HG03196 (cell line): ENCODE results near the gene PROK1.
A peak's percentile ranks its signal among the peaks of the same experiment; 100 is the strongest.
"Not testable (repeated sequence)": the region's sequence is repeated elsewhere in the genome, so short reads cannot be mapped to it uniquely, and the experiment has no call there.

Experiments
- ATAC-seq: cut with Tn5 transposase; IDR thresholded peaks from one replicate; pipeline ENCODE4 v1.9.1; 2021; ENCODE audit not compliant: unreplicated experiment

The PROK1 gene, protein sequence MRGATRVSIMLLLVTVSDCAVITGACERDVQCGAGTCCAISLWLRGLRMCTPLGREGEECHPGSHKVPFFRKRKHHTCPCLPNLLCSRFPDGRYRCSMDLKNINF

DNA sequence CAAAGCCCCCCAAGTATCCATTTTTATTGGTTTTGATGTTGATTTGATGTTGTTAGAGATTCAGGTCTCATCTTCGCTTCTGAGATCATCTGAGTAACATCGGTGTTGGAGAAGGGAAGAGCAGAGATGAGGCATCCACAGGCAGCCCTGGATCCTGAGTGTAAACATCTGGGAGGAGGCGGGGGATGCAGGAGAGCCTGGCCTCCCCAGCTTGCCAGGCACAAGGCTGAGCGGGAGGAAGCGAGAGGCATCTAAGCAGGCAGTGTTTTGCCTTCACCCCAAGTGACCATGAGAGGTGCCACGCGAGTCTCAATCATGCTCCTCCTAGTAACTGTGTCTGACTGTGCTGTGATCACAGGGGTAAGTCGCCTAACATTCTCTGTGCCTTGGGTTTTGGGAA is at the start of gene PROK1:
TSS of gene PROK1 (plus strand) at position 221 of the 400 bp plus-strand sequence. CDS start at position 289, 68 bp downstream.
- no peak for ATAC-seq

GRCh38 chr1:110403805-110404204 is 47.1 kb upstream of the PROK1 start:
- ATAC-seq: no peak

GRCh38 chr1:110404401-110404800 is 46.5 kb upstream of the PROK1 start:
- no peak for ATAC-seq

- ATAC-seq: not testable (repeated sequence)
Observed at GRCh38 chr1:110406407-110406806, 44.5 kb upstream of the PROK1 start.

GRCh38 chr1:110407260-110408210 is 43.4 kb upstream of the PROK1 start, which contains the start of gene LAMTOR5:
Gene LAMTOR5 (minus strand): TSS chr1:110407694. CDS start chr1:110407620, 74 bp downstream.
- ATAC-seq: peak; percentile 86

DNA sequence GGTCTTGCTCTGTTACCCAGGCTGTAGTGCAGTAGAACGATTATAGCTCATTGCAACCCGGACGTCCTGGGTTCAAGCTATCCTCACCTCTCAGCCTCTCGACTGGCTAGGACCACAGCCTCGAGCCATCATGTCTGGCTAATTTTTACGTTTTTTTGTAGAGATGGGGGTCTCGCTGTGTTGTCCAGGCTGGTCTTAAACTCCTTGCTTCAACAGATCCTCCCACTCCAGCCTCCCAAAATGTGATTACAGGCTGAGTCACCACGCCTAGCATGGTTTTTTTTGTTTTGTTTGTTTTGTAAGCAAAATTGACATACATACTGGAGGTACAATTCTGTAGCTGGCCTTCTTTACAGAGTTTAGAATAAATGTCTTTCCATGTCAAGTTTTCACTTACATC is 42.5 kb upstream of the PROK1 start:
- ATAC-seq: no peak

DNA sequence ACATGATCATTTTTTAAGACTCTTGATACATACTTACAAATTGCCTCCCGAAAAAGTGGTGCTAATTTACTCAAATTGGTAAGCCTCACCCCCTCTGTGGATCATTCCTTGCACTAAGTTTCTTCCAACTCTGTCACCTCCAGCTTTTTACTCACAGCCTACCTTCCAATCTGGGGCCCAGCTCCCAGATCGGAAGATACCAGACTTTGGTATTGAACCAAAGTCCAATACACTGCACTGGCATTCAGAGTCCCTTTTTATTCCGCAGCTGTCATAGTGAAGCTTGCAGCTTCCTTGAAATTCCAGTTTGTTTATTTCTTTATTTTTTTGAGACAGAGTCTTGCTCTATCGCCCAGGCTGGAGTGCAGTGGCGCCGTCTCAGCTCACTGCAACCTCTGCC is 41.6 kb upstream of the PROK1 start:
- no peak for ATAC-seq

DNA sequence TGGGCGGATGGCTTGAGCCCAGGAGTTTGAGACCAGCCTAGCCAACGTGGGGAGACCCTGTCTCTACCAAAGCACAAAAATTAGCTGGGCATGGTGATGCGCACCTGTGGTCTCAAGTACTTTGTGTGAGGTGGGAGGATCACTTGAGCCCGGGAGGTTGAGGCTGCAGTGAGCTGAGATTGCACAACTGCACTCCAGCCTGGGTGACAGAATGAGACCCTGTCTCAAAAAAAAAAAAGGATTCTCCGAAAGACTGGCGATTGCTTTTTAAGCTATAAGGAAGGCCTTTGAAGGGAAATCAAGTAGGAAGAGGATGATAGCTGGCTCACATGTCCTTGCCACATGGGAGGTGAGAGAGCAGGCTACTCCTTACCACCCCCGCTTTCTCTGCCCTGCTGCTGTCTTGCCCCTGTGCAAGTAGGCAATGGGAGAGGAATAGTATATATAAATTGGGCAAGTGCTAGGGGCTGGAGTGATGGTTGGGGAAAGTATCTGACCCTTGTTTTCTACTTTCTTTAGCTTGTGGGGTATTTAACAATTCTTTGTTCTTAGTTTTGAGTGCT is 39.7 kb upstream of the PROK1 start:
- no peak for ATAC-seq

- no peak for ATAC-seq
Observed at GRCh38 chr1:110412576-110412975, 38.4 kb upstream of the PROK1 start.

- not testable (repeated sequence) for ATAC-seq
Observed at GRCh38 chr1:110413045-110413444, 37.9 kb upstream of the PROK1 start.

- ATAC-seq: no peak
Observed at GRCh38 chr1:110418729-110419128, 32.2 kb upstream of the PROK1 start.

- no peak for ATAC-seq
Observed at GRCh38 chr1:110420023-110420662, 30.8 kb upstream of the PROK1 start.

GRCh38 chr1:110420874-110421793 is 29.8 kb upstream of the PROK1 start:
- ATAC-seq: no peak

- ATAC-seq: no peak
Observed at GRCh38 chr1:110424699-110425611, 26.0 kb upstream of the PROK1 start.

- ATAC-seq: no peak
Observed at GRCh38 chr1:110425612-110426152, 25.3 kb upstream of the PROK1 start.

- ATAC-seq: no peak
Observed at GRCh38 chr1:110426854-110427253, 24.1 kb upstream of the PROK1 start.

DNA sequence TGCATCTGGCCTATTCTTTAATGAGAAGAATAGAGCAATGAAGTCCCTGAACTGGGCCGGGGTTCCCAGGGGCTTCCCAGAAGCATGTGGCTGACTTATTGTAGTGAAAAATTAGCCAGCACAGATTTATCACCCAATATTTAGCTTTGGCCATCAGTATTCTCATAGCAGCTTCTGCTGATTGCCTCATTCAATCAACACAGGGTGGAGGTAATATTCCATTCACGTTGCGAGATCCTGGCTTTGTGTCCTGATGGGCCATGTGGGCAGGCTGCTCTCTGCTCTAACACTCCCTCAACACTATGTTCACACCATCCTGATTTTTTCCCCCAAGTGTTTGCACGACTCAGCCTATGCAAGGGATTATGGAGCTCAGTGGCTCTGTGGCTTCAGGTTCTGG is 22.0 kb upstream of the PROK1 start:
- ATAC-seq: no peak

- ATAC-seq: no peak
Observed at GRCh38 chr1:110430366-110430765, 20.6 kb upstream of the PROK1 start.

- ATAC-seq: no peak
Observed at GRCh38 chr1:110430901-110431300, 20.0 kb upstream of the PROK1 start.
